Panc1 (cell line): ENCODE results near the gene PHC3.

Experiments
- POLR2AphosphoS5 ChIP-seq: IDR thresholded peaks from 2 replicates; pipeline ENCODE4 v1.6.1; 2012; ENCODE audit warnings: mild to moderate bottlenecking, low read depth, low read length, moderate library complexity
- TCF7L2 ChIP-seq: IDR thresholded peaks from 2 replicates; pipeline ENCODE4 v1.6.1; 2011; ENCODE audit warnings: mild to moderate bottlenecking, low read depth, low read length, inconsistent platforms
- TF ChIP-seq, protein P1 (sequence below): fragments of 450-650 bp; IDR thresholded peaks from 2 replicates; pipeline ENCODE4 v1.5.1; 2017; ENCODE audit warnings: mild to moderate bottlenecking
- TF ChIP-seq, protein P2 (sequence below), 2 experiments: IDR thresholded peaks; 2 replicates each; pipeline ENCODE4 v1.6.1; 2011 to 2012; ENCODE audit warnings: low read depth in 2 of 2, control low read depth in 1 of 2, low read length in 1 of 2, mild to moderate bottlenecking in 1 of 2, moderate library complexity in 1 of 2; ENCODE audit not compliant: insufficient read depth in 1 of 2

DNA sequence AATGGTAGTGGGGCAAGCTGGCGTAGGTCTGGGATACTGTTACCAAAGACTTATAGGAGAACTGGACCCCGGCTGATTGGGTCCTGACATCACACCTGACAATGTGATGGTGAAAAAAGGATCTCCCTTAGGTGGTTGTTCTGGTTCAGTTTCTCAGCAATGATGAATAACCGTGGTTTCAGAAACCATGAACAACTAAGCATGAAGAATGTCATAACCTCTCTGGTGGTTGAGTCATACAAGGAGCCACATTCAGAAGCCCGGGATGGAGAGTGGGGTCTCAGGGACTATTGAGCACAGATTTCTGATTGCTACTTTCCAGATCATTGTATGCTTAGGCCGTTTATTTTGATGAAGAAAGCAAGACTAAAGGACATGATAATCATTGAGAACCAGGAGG lies 126.3 kb downstream of the PHC3 start:
- TF ChIP-seq, protein P1, sequence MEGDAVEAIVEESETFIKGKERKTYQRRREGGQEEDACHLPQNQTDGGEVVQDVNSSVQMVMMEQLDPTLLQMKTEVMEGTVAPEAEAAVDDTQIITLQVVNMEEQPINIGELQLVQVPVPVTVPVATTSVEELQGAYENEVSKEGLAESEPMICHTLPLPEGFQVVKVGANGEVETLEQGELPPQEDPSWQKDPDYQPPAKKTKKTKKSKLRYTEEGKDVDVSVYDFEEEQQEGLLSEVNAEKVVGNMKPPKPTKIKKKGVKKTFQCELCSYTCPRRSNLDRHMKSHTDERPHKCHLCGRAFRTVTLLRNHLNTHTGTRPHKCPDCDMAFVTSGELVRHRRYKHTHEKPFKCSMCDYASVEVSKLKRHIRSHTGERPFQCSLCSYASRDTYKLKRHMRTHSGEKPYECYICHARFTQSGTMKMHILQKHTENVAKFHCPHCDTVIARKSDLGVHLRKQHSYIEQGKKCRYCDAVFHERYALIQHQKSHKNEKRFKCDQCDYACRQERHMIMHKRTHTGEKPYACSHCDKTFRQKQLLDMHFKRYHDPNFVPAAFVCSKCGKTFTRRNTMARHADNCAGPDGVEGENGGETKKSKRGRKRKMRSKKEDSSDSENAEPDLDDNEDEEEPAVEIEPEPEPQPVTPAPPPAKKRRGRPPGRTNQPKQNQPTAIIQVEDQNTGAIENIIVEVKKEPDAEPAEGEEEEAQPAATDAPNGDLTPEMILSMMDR: no peak
- TF ChIP-seq POLR2AphosphoS5 (no peak), TCF7L2 (no peak)
- TF ChIP-seq, protein P2, sequence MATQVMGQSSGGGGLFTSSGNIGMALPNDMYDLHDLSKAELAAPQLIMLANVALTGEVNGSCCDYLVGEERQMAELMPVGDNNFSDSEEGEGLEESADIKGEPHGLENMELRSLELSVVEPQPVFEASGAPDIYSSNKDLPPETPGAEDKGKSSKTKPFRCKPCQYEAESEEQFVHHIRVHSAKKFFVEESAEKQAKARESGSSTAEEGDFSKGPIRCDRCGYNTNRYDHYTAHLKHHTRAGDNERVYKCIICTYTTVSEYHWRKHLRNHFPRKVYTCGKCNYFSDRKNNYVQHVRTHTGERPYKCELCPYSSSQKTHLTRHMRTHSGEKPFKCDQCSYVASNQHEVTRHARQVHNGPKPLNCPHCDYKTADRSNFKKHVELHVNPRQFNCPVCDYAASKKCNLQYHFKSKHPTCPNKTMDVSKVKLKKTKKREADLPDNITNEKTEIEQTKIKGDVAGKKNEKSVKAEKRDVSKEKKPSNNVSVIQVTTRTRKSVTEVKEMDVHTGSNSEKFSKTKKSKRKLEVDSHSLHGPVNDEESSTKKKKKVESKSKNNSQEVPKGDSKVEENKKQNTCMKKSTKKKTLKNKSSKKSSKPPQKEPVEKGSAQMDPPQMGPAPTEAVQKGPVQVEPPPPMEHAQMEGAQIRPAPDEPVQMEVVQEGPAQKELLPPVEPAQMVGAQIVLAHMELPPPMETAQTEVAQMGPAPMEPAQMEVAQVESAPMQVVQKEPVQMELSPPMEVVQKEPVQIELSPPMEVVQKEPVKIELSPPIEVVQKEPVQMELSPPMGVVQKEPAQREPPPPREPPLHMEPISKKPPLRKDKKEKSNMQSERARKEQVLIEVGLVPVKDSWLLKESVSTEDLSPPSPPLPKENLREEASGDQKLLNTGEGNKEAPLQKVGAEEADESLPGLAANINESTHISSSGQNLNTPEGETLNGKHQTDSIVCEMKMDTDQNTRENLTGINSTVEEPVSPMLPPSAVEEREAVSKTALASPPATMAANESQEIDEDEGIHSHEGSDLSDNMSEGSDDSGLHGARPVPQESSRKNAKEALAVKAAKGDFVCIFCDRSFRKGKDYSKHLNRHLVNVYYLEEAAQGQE (IDR thresholded peaks at IDR 0.05; ENCODE audit: insufficient read depth in 1 of 2, low read depth in 2 of 2, low read length in 1 of 2): no peak
